Psoas muscle (tissue), 8 donors: ENCODE results near the gene NID2. TPM values are rescaled to one million over a fixed set of nuclear protein-coding genes. Genes with fewer than 3 reads are reported as not detected.

Experiments
- ATAC-seq, 4 donors: fragments of 200-7000 bp; cut with Tn5 transposase; one replicate each; pipeline ENCODE4 v1.9.1; 2020; ENCODE audit warnings: moderate library complexity in 3 of 4, mild to moderate bottlenecking in 2 of 4
- DNase-seq, 2 donors: peaks; one replicate each; pipeline ENCODE4 v3.0.0-alpha.2; 2020
- H3K27ac ChIP-seq: fragments of 200-600 bp; one replicate; pipeline ENCODE4 v1.8.0; 2022
- H3K27me3 ChIP-seq, 3 donors: fragments of 200-600 bp in 1 of 3; one replicate each; pipeline versions ENCODE4 v1.6.1 to v1.8.0; 2013 to 2022; ENCODE audit warnings: low read length in 2 of 3, mild to moderate bottlenecking in 2 of 3, moderate library complexity in 1 of 3; ENCODE audit not compliant: insufficient read depth in 3 of 3
- H3K36me3 ChIP-seq, 2 donors: fragments of 200-600 bp in 1 of 2; one replicate each; pipeline versions ENCODE4 v1.6.1 to v1.8.0; 2013 to 2022; ENCODE audit warnings: low read depth in 1 of 2, mild to moderate bottlenecking in 1 of 2, moderate library complexity in 1 of 2; ENCODE audit not compliant: insufficient read depth in 1 of 2
- H3K4me1 ChIP-seq: fragments of 200-600 bp; one replicate; pipeline ENCODE4 v1.8.0; 2022
- H3K4me3 ChIP-seq: fragments of 200-600 bp; one replicate; pipeline ENCODE4 v1.8.0; 2022; ENCODE audit warnings: mild to moderate bottlenecking
- H3K9me3 ChIP-seq: fragments of 200-600 bp; one replicate; pipeline ENCODE4 v1.8.0; 2022
- CTCF ChIP-seq: fragments of 200-600 bp; IDR thresholded peaks from one replicate; pipeline ENCODE4 v1.8.0; 2022; ENCODE audit warnings: antibody characterized with exemption
- WGBS, 3 donors: extraction: QIAGEN DNeasy Blood & Tissue Kit; methylation state at CpG; one replicate each; pipeline versions ENCODE4 v1.1.6 to v1.1.7; 2013; 5-methylcytosine and 5-hydroxymethylcytosine counted together
- intact Hi-C, 2 donors: fragments of 100-400 bp; cut with DNase I; formaldehyde crosslinking; loops; one replicate each; pipeline versions ENCODE4 v1.11.0 to v1.14.2; 2022
- polyA plus RNA-seq, 3 donors: library from polyadenylated mRNA; stranded (reverse); fragments of 200-250 nt; gene quantifications; one replicate each; pipeline ENCODE4 v1.2.3, GENCODE V29; 2013
- total RNA-seq, 4 donors: library from RNA; stranded (reverse); fragmentation: NEBNext Ultra II Directional in 2 of 4; extraction: Animal tissue kit (Norgen Biotek cat#: 25700) in 2 of 4; gene quantifications; one replicate each; pipeline versions ENCODE4 v1.2.1 to v1.2.4, GENCODE V29; 2021 to 2023
- donor health status: healthy with polysubstance abuse.
- donor health status: DM: no; HTN: no; CAD: no; lungs with moderate emphysema.
- donor health status: Bipolar disorder and iron deficiency.
- donor health status: healthy.
- donor health status: DM: yes; HTN: yes; CAD: no.
- donor health status: DM: no; HTN: no; CAD: no.
- donor health status: DM: no; HTN: no; CAD: no.
- donor health status: DM: yes; HTN: yes; CAD: no.

NID2 gene
- total and polyA plus RNA-seq, 7 donors, result 2.2 to 12.9 (median 4.1) TPM

GRCh38 chr14:52061390-52061789 is 7.5 kb downstream of the NID2 start:
- intact Hi-C loops, result no loop called here

GRCh38 chr14:52060080-52060479 is 8.8 kb downstream of the NID2 start:
- whole genome bisulfite sequencing, 3 donors, result 6 to 19% (median 8%) methylated on average over 6 of the region's 6 CpGs
- DNase-seq (no peak), ATAC-seq (no peak)
- Histone ChIP-seq H3K4me3 (no peak overlapping the region), H3K4me1 (no peaks in the 10 kb centered on the region), H3K9me3 (no peaks in the 10 kb centered on the region), H3K27ac (no peak overlapping the region), H3K27me3 (no peaks in the 10 kb centered on the region), H3K36me3 (peaks cover 0 to 3% of the 10 kb centered on the region in 2 donors)
- intact Hi-C loops, result no loop called here
- TF ChIP-seq CTCF, result no peak

More at GRCh38 chr14:52061390-52061789, 7.5 kb downstream of the NID2 start:
- Histone ChIP-seq H3K4me3 (no peak overlapping the region), H3K27ac (no peak overlapping the region), H3K4me1 (no peaks in the 10 kb centered on the region), H3K36me3 (peaks cover 0 to 3% of the 10 kb centered on the region in 2 donors), H3K27me3 (peaks cover 0 to 5% (median 0%) of the 10 kb centered on the region in 3 donors), H3K9me3 (no peaks in the 10 kb centered on the region)
- no peak for TF ChIP-seq CTCF
- ATAC-seq (no peak), DNase-seq (no peak)
- WGBS, 3 donors, result 57 to 67% (median 62%) methylated on average over 5 of the region's 5 CpGs

GRCh38 chr14:52059649-52060048 is 9.2 kb downstream of the NID2 start:
- intact Hi-C loops, result no loop called here
- ATAC-seq, result no peak

GRCh38 chr14:52058341-52058740 is 10.5 kb downstream of the NID2 start:
- Histone ChIP-seq H3K4me1 (peaks cover 4% of the 10 kb centered on the region), H3K9me3 (no peaks in the 10 kb centered on the region), H3K27me3 (no peaks in the 10 kb centered on the region), H3K27ac (no peak overlapping the region), H3K36me3 (peaks cover 0 to 3% of the 10 kb centered on the region in 2 donors), H3K4me3 (no peak overlapping the region)
- DNase-seq (no peak), ATAC-seq (no peak)
- intact Hi-C loops, result no loop called here
- no peak for TF ChIP-seq CTCF
- WGBS, 3 donors, result 69 to 83% (median 81%) methylated on average over 3 of the region's 3 CpGs

More at GRCh38 chr14:52059649-52060048, 9.2 kb downstream of the NID2 start:
- no peak overlapping the region for H3K4me3 ChIP-seq
- H3K36me3 ChIP-seq, result peaks cover 0 to 3% of the 10 kb centered on the region in 2 donors
- H3K9me3 ChIP-seq, result no peaks in the 10 kb centered on the region
- no peaks in the 10 kb centered on the region for H3K27me3 ChIP-seq
- no peak overlapping the region for H3K27ac ChIP-seq
- no peak for TF ChIP-seq CTCF
- peaks cover under 1% of the 10 kb centered on the region for H3K4me1 ChIP-seq
- DNase-seq, result no peak

- 65 to 68% (median 66%) methylated on average over 2 of the region's 2 CpGs for WGBS, 3 donors
- peaks cover 4% of the 10 kb centered on the region for H3K4me1 ChIP-seq
Observed at GRCh38 chr14:52055167-52055566, 13.7 kb downstream of the NID2 start.

More at GRCh38 chr14:52055167-52055566, 13.7 kb downstream of the NID2 start:
- DNase-seq, result no peak
- no peak for ATAC-seq
- H3K4me3 ChIP-seq, result no peak overlapping the region
- TF ChIP-seq CTCF, result no peak
- no peaks in the 10 kb centered on the region for H3K9me3 ChIP-seq
- no peaks in the 10 kb centered on the region for H3K27me3 ChIP-seq
- H3K27ac ChIP-seq, result no peak overlapping the region
- intact Hi-C loops, result no loop called here
- peaks cover 0 to 3% of the 10 kb centered on the region in 2 donors for H3K36me3 ChIP-seq
